GM23248 (cell line): ENCODE data around the gene APCDD1. TPM values are rescaled to one million over a fixed set of nuclear protein-coding genes. Genes with fewer than 3 reads are reported as not detected.

ENCODE experiments used
- DNase-seq: peaks from one replicate; pipeline ENCODE4 v3.0.0-alpha.2; 2015
- H2AFZ ChIP-seq: fragments of 200-600 bp; sonication (generic); 2 replicates; pipeline ENCODE4 v1.6.1; 2016; ENCODE audit warnings: antibody characterized with exemption
- H3F3A ChIP-seq: fragments of 200-600 bp; sonication (generic); 2 replicates; pipeline ENCODE4 v1.6.1; 2016; ENCODE audit warnings: mild to moderate bottlenecking, antibody characterized with exemption, mixed run types; ENCODE audit not compliant: insufficient read depth
- H3K27ac ChIP-seq: fragments of 200-600 bp; sonication (generic); 2 replicates; pipeline ENCODE4 v1.5.1; 2016; ENCODE audit warnings: mild to moderate bottlenecking
- H3K27me3 ChIP-seq: fragments of 200-600 bp; sonication (generic); replicated peaks from 2 replicates; pipeline ENCODE4 v1.6.1; 2016; ENCODE audit warnings: mild to moderate bottlenecking; ENCODE audit not compliant: insufficient read depth
- H3K36me3 ChIP-seq: fragments of 200-600 bp; sonication (generic); 2 replicates; pipeline ENCODE4 v1.6.1; 2016; ENCODE audit warnings: low read depth, mild to moderate bottlenecking
- H3K4me1 ChIP-seq: fragments of 200-600 bp; sonication (generic); 2 replicates; pipeline ENCODE4 v1.6.1; 2016; ENCODE audit warnings: mild to moderate bottlenecking; ENCODE audit not compliant: insufficient read depth
- H3K4me2 ChIP-seq: fragments of 200-600 bp; sonication (generic); one replicate; pipeline ENCODE4 v1.6.1; 2016; ENCODE audit warnings: mild to moderate bottlenecking; ENCODE audit not compliant: unreplicated experiment
- H3K4me3 ChIP-seq: fragments of 200-600 bp; sonication (generic); 2 replicates; pipeline ENCODE4 v1.5.1; 2016; ENCODE audit warnings: mild to moderate bottlenecking
- H3K79me2 ChIP-seq: fragments of 200-600 bp; sonication (generic); 2 replicates; pipeline ENCODE4 v1.6.1; 2016; ENCODE audit warnings: mild to moderate bottlenecking; ENCODE audit not compliant: insufficient read depth
- H3K9ac ChIP-seq: fragments of 200-600 bp; sonication (generic); 2 replicates; pipeline ENCODE4 v1.6.1; 2016; ENCODE audit warnings: mild to moderate bottlenecking
- H3K9me2 ChIP-seq: fragments of 200-600 bp; sonication (generic); 2 replicates; pipeline ENCODE4 v1.6.1; 2016; ENCODE audit warnings: mixed run types, mild to moderate bottlenecking, moderate library complexity; ENCODE audit not compliant: insufficient read depth
- H3K9me3 ChIP-seq: fragments of 200-600 bp; sonication (generic); one replicate; pipeline ENCODE4 v1.6.1; 2017; ENCODE audit warnings: low read depth
- H4K20me1 ChIP-seq: fragments of 200-600 bp; sonication (generic); 2 replicates; pipeline ENCODE4 v1.6.0; 2016; ENCODE audit not compliant: insufficient read depth
- EZH2 ChIP-seq: fragments of 200-600 bp; sonication (generic); IDR thresholded peaks from 2 replicates; pipeline ENCODE4 v1.6.1; 2018; ENCODE audit warnings: antibody characterized with exemption, mild to moderate bottlenecking; ENCODE audit not compliant: insufficient read depth, poor library complexity, severe bottlenecking
- EZH2phosphoT487 ChIP-seq: fragments of 200-600 bp; sonication (generic); IDR thresholded peaks from 2 replicates; pipeline ENCODE4 v1.6.1; 2018; ENCODE audit warnings: antibody characterized with exemption, moderate library complexity, mild to moderate bottlenecking, low read depth; ENCODE audit not compliant: insufficient read depth
- WGBS, 2 experiments: methylation state at CpG; one replicate each; pipeline ENCODE4 v1.1.6; 2015 to 2017; ENCODE audit warnings: low lambda C conversion rate in 2 of 2, low coverage in 1 of 2; ENCODE audit errors: missing lambda C conversion rate in 2 of 2; 5-methylcytosine and 5-hydroxymethylcytosine counted together
- in situ Hi-C: fragments of 300-500 bp; cut with MboI; formaldehyde crosslinking; loops from 2 replicates; pipeline ENCODE4 v1.15.0; 2020
- polyA plus RNA-seq: library from polyadenylated mRNA; unstranded; fragments of >200 nt; fragmentation: Nextera tagmentation; extraction: Ambion mirVana; gene quantifications from 2 replicates; pipeline ENCODE4 v1.2.1, GENCODE V29; 2016
- total RNA-seq: library from RNA; depleted of rRNA; stranded (reverse); fragments of >200 nt; shearing (Covaris generic); gene quantifications from 2 replicates; pipeline ENCODE4 v1.2.3, GENCODE V29; 2014

Gene APCDD1
- total and polyA plus RNA-seq, 2 experiments from 2014 or later = 0.30 TPM; not detected in 1

GRCh38 chr18:10521566-10521965, 67.1 kb downstream of the APCDD1 start:
- Histone ChIP-seq H4K20me1 (no peaks in the 10 kb centered on the region), H3K4me2 (no peak overlapping the region), H3K9me3 (no peaks in the 10 kb centered on the region), H3K27ac (no peak overlapping the region), H3K9me2 (no peaks in the 10 kb centered on the region), H3K9ac (no peak overlapping the region), H2AFZ (no peak overlapping the region), H3F3A (peaks cover 26% of the 10 kb centered on the region), H3K4me1 (peaks cover 24% of the 10 kb centered on the region), H3K27me3 (no peaks in the 10 kb centered on the region), H3K4me3 (no peak overlapping the region), H3K36me3 (no peaks in the 10 kb centered on the region), H3K79me2 (peaks cover 4% of the 10 kb centered on the region)
- DNase-seq = no peak
- no peak for TF ChIP-seq EZH2phosphoT487
- no peak for TF ChIP-seq EZH2
- in situ Hi-C loops = loop anchor here (5.0 to 25.0 kb wide), 2 partner anchors 549 to 834 kb away; no protein-coding TSS in a partner anchor
- WGBS, 2 experiments = 75 to 78% methylated on average over 8 of the region's 8 CpGs

GRCh38 chr18:10522574-10522973, 68.1 kb downstream of the APCDD1 start:
- no peaks in the 10 kb centered on the region for H4K20me1 ChIP-seq
- H3K79me2 ChIP-seq = peaks cover 14% of the 10 kb centered on the region
- no peak for DNase-seq
- no peaks in the 10 kb centered on the region for H3K36me3 ChIP-seq
- H3K9me2 ChIP-seq = no peaks in the 10 kb centered on the region
- H3K27ac ChIP-seq = no peak overlapping the region
- WGBS, 2 experiments = 79 to 91% methylated on average over 2 of the region's 2 CpGs
- H3K27me3 ChIP-seq = no peaks in the 10 kb centered on the region
- no peak overlapping the region for H3K4me2 ChIP-seq
- in situ Hi-C loops = loop anchor here (5.0 to 25.0 kb wide), 2 partner anchors 550 to 835 kb away; no protein-coding TSS in a partner anchor
- H3K9ac ChIP-seq = no peak overlapping the region
- peaks cover 28% of the 10 kb centered on the region for H3K4me1 ChIP-seq
- no peak overlapping the region for H3K4me3 ChIP-seq
- H2AFZ ChIP-seq = no peak overlapping the region
- TF ChIP-seq EZH2 (no peak), EZH2phosphoT487 (no peak)
- peaks cover 26% of the 10 kb centered on the region for H3F3A ChIP-seq
- no peaks in the 10 kb centered on the region for H3K9me3 ChIP-seq

- H3K4me3 ChIP-seq = no peak overlapping the region
- H3K4me2 ChIP-seq = no peak overlapping the region
- WGBS, 2 experiments = 85 to 87% methylated on average over 4 of the region's 4 CpGs
- H3K79me2 ChIP-seq = peaks cover 24% of the 10 kb centered on the region
- no peaks in the 10 kb centered on the region for H3K36me3 ChIP-seq
- no peak overlapping the region for H3K9ac ChIP-seq
- TF ChIP-seq EZH2 (no peak), EZH2phosphoT487 (no peak)
- no peaks in the 10 kb centered on the region for H3K27me3 ChIP-seq
- H3K27ac ChIP-seq = no peak overlapping the region
- H3K9me3 ChIP-seq = no peaks in the 10 kb centered on the region
- H2AFZ ChIP-seq = no peak overlapping the region
- H4K20me1 ChIP-seq = peaks cover 5% of the 10 kb centered on the region; the same call in 1 of the 2 replicates
- H3K9me2 ChIP-seq = no peaks in the 10 kb centered on the region
- H3K4me1 ChIP-seq = peaks cover 26% of the 10 kb centered on the region
- H3F3A ChIP-seq = peaks cover 26% of the 10 kb centered on the region
- in situ Hi-C loops = loop anchor here (5.0 to 25.0 kb wide), 2 partner anchors 551 to 836 kb away; no protein-coding TSS in a partner anchor
- DNase-seq = no peak
These were observed 69.1 kb downstream of the APCDD1 start for GRCh38 chr18:10523544-10523943.

- no peaks in the 10 kb centered on the region for H3K36me3 ChIP-seq
- peak overlapping the region; percentile 91 for H3K4me2 ChIP-seq
- H3K9me3 ChIP-seq = no peaks in the 10 kb centered on the region
- H4K20me1 ChIP-seq = peaks cover 6% of the 10 kb centered on the region; the same call in 1 of the 2 replicates
- H3K79me2 ChIP-seq = peaks cover 36% of the 10 kb centered on the region
- peak overlapping the region; percentile 84 for H2AFZ ChIP-seq
- TF ChIP-seq EZH2phosphoT487 (no peak), EZH2 (no peak)
- H3K9me2 ChIP-seq = no peaks in the 10 kb centered on the region
- no peaks in the 10 kb centered on the region for H3K27me3 ChIP-seq
- in situ Hi-C loops = loop anchor here (5.0 to 25.0 kb wide), 2 partner anchors 552 to 837 kb away; no protein-coding TSS in a partner anchor
- peak overlapping the region; percentile 76 for H3K27ac ChIP-seq
- DNase-seq = peak; percentile 74
- peaks cover 20% of the 10 kb centered on the region for H3K4me1 ChIP-seq
- H3K4me3 ChIP-seq = peak overlapping the region; percentile 87
- peak overlapping the region; percentile 90; the same call in 1 of the 2 replicates for H3K9ac ChIP-seq
- peaks cover 16% of the 10 kb centered on the region for H3F3A ChIP-seq
- 34% methylated on average over 11 of the region's 11 CpGs for WGBS, 2 experiments
These were observed 70.3 kb downstream of the APCDD1 start for GRCh38 chr18:10524507-10525370.
